ENCODE measurements around the gene CD151. TPM values are rescaled to one million over a fixed set of nuclear protein-coding genes. Genes with fewer than 3 reads are reported as not detected.

The CD151 gene
- polyA plus RNA-seq, 4 donors: 187 to 359 (median 284) TPM

DNA sequence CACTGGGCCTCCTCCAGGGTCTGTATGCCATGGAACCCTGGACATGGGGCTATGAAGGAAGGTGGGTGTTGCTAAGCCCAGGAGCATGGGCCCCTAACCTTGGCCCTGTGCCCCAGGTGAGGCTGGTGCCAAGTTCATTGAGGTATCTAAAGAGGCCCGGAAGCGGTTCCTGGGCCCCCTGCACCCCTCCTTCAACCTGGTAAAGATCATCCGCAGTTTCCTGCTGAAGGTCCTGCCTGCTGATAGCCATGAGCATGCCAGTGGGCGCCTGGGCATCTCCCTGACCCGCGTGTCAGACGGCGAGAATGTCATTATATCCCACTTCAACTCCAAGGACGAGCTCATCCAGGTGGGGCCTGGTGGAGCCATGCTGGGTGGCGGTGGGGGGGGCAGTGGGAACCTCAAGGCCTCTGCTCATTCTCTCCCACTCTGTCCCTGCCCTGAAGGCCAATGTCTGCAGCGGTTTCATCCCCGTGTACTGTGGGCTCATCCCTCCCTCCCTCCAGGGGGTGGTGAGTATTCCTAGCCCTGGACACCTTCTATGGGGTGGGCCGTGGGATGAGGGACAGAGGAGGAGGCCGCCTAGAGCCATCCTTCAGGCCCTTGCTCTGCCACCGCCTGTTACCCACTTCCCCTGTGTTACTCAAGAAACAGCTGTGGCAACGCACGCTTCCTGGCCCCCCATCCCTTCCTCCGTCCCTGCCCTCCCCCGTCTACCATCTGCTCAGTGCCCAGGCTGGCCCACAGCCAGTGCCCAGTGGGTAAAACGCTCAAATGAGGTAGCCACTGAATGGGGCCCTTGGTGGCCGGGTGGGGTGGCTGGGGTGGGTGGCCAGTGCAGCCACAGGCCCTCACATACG is 11.0 kb upstream of the CD151 start:
- DNase-seq (no peak), FAIRE-seq (no peak)
- H3K36me3 ChIP-seq (ENCODE audit: control insufficient read depth in 3 of 3, insufficient read depth in 2 of 3, low read depth in 1 of 3, low read length in 3 of 3): peaks cover 4 to 58% (median 13%) of the 10 kb centered on the region in 3 donors
- peak overlapping the region; percentile 76 to 98 (median 91) for H3K27ac ChIP-seq (ENCODE audit: low read depth in 1 of 3, low read length in 2 of 3)
- H3K4me1 ChIP-seq (ENCODE audit: control insufficient read depth in 3 of 3, insufficient read depth in 2 of 3, low read depth in 1 of 3, low read length in 2 of 3): peaks cover 0 to 52% (median 3%) of the 10 kb centered on the region in 3 donors
- peak overlapping the region in 2 of 3 donors; percentile 37 to 83 for H3K4me3 ChIP-seq (ENCODE audit: low read depth in 1 of 3, low read length in 3 of 3)
- 60 to 73% (median 63%) methylated on average over 22 of the region's 22 CpGs for WGBS, 3 donors
- no peaks in the 10 kb centered on the region for H3K9me3 ChIP-seq (ENCODE audit: control insufficient read depth in 2 of 2, insufficient read depth in 1 of 2, low read depth in 1 of 2, low read length in 1 of 2)
- no peaks in the 10 kb centered on the region for H3K27me3 ChIP-seq (ENCODE audit: control insufficient read depth in 3 of 3, insufficient read depth in 3 of 3, low read length in 3 of 3)

DNA sequence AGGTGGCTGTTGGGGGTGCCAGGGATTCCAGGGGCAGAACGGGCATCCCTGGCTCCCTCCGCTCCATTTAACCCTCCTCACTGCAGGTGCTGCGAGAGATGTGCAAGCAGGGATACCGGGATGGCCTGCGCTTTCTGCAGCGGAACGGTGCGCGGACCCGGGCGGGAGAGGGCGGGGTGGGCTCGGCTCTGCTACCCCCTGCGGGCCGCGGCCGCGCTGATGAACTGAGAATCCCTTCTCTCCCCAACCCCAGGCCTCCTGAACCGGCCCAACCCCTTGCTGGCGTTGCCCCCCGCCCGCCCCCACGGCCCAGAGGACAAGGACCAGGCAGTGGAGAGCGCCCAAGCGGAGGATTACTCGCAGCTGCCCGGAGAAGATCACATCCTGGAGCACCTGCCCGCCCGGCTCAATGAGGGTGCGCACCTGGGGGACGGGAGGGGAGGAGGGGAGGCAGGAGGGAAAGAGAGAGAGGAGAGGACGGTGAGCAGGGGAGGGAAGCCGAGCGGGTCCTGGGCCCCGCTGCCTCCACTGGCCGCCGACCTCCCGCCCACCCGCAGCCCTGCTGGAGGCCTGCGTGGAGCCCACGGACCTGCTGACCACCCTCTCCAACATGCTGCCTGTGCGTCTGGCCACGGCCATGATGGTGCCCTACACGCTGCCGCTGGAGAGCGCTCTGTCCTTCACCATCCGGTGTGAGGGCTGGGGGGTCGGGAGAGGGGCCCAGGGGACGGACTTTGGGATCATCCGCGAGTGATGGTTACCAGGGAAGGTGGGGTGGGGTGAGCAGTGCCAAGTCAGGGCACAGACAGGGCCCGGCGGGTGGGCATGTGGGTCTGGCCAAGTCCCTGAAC is 9.1 kb upstream of the CD151 start:
- DNase-seq: no peak
- WGBS, 3 donors: 88 to 91% (median 89%) methylated on average over 39 to 53 of the region's 53 CpGs
- H3K27ac ChIP-seq (ENCODE audit: low read depth in 1 of 3, low read length in 2 of 3): no peak overlapping the region
- no peak overlapping the region for H3K4me3 ChIP-seq (ENCODE audit: low read depth in 1 of 3, low read length in 3 of 3)
- H3K9me3 ChIP-seq (ENCODE audit: control insufficient read depth in 2 of 2, insufficient read depth in 1 of 2, low read depth in 1 of 2, low read length in 1 of 2): no peaks in the 10 kb centered on the region
- peaks cover 4 to 58% (median 13%) of the 10 kb centered on the region in 3 donors for H3K36me3 ChIP-seq (ENCODE audit: control insufficient read depth in 3 of 3, insufficient read depth in 2 of 3, low read depth in 1 of 3, low read length in 3 of 3)
- H3K27me3 ChIP-seq (ENCODE audit: control insufficient read depth in 3 of 3, insufficient read depth in 3 of 3, low read length in 3 of 3): no peaks in the 10 kb centered on the region
- FAIRE-seq: no peak
- peaks cover 0 to 64% (median 6%) of the 10 kb centered on the region in 3 donors for H3K4me1 ChIP-seq (ENCODE audit: control insufficient read depth in 3 of 3, insufficient read depth in 2 of 3, low read depth in 1 of 3, low read length in 2 of 3)

DNA sequence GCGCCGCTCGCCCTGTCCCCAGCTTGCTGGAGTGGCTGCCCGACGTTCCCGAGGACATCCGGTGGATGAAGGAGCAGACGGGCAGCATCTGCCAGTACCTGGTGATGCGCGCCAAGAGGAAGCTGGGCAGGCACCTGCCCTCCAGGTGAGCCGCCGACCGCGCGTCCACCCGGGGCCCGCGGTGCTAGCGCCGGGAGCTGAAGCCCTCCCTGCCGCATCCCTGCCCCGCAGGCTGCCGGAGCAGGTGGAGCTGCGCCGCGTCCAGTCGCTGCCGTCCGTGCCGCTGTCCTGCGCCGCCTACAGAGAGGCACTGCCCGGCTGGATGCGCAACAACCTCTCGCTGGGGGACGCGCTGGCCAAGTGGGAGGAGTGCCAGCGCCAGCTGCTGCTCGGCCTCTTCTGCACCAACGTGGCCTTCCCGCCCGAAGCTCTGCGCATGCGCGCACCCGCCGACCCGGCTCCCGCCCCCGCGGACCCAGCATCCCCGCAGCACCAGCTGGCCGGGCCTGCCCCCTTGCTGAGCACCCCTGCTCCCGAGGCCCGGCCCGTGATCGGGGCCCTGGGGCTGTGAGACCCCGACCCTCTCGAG is 8.4 kb upstream of the CD151 start:
- H3K9me3 ChIP-seq (ENCODE audit: control insufficient read depth in 2 of 2, insufficient read depth in 1 of 2, low read depth in 1 of 2, low read length in 1 of 2): no peaks in the 10 kb centered on the region
- peaks cover 0 to 5% (median 0%) of the 10 kb centered on the region in 3 donors for H3K27me3 ChIP-seq (ENCODE audit: control insufficient read depth in 3 of 3, insufficient read depth in 3 of 3, low read length in 3 of 3)
- H3K4me3 ChIP-seq (ENCODE audit: low read depth in 1 of 3, low read length in 3 of 3): no peak overlapping the region
- DNase-seq: no peak
- FAIRE-seq: no peak
- 85 to 89% (median 87%) methylated on average over 35 to 59 of the region's 59 CpGs for WGBS, 3 donors
- H3K4me1 ChIP-seq (ENCODE audit: control insufficient read depth in 3 of 3, insufficient read depth in 2 of 3, low read depth in 1 of 3, low read length in 2 of 3): peaks cover 0 to 67% (median 6%) of the 10 kb centered on the region in 3 donors
- no peak overlapping the region for H3K27ac ChIP-seq (ENCODE audit: low read depth in 1 of 3, low read length in 2 of 3)
- peaks cover 4 to 58% (median 13%) of the 10 kb centered on the region in 3 donors for H3K36me3 ChIP-seq (ENCODE audit: control insufficient read depth in 3 of 3, insufficient read depth in 2 of 3, low read depth in 1 of 3, low read length in 3 of 3)

DNA sequence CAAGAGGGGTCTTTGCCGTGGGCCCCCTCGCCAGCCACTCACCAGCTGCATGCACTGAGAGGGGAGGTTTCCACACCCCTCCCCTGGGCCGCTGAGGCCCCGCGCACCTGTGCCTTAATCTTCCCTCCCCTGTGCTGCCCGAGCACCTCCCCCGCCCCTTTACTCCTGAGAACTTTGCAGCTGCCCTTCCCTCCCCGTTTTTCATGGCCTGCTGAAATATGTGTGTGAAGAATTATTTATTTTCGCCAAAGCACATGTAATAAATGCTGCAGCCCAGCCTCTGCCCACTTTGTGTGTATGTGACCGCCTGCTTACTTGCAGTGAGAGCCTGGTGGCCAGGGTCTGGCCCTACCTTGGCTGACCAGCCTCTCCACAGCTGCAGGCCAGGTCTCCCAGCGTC is 7.8 kb upstream of the CD151 start:
- whole genome bisulfite sequencing, 3 donors: 54 to 71% (median 59%) methylated on average over 10 to 11 of the region's 11 CpGs
- H3K36me3 ChIP-seq (ENCODE audit: control insufficient read depth in 3 of 3, insufficient read depth in 2 of 3, low read depth in 1 of 3, low read length in 3 of 3): peaks cover 4 to 58% (median 13%) of the 10 kb centered on the region in 3 donors
- H3K4me3 ChIP-seq (ENCODE audit: low read depth in 1 of 3, low read length in 3 of 3): no peak overlapping the region
- peaks cover 0 to 11% (median 0%) of the 10 kb centered on the region in 3 donors for H3K27me3 ChIP-seq (ENCODE audit: control insufficient read depth in 3 of 3, insufficient read depth in 3 of 3, low read length in 3 of 3)
- no peak overlapping the region for H3K27ac ChIP-seq (ENCODE audit: low read depth in 1 of 3, low read length in 2 of 3)
- peaks cover 5 to 73% (median 6%) of the 10 kb centered on the region in 3 donors for H3K4me1 ChIP-seq (ENCODE audit: control insufficient read depth in 3 of 3, insufficient read depth in 2 of 3, low read depth in 1 of 3, low read length in 2 of 3)
- FAIRE-seq: no peak
- DNase-seq: no peak
- H3K9me3 ChIP-seq (ENCODE audit: control insufficient read depth in 2 of 2, insufficient read depth in 1 of 2, low read depth in 1 of 2, low read length in 1 of 2): no peaks in the 10 kb centered on the region

DNA sequence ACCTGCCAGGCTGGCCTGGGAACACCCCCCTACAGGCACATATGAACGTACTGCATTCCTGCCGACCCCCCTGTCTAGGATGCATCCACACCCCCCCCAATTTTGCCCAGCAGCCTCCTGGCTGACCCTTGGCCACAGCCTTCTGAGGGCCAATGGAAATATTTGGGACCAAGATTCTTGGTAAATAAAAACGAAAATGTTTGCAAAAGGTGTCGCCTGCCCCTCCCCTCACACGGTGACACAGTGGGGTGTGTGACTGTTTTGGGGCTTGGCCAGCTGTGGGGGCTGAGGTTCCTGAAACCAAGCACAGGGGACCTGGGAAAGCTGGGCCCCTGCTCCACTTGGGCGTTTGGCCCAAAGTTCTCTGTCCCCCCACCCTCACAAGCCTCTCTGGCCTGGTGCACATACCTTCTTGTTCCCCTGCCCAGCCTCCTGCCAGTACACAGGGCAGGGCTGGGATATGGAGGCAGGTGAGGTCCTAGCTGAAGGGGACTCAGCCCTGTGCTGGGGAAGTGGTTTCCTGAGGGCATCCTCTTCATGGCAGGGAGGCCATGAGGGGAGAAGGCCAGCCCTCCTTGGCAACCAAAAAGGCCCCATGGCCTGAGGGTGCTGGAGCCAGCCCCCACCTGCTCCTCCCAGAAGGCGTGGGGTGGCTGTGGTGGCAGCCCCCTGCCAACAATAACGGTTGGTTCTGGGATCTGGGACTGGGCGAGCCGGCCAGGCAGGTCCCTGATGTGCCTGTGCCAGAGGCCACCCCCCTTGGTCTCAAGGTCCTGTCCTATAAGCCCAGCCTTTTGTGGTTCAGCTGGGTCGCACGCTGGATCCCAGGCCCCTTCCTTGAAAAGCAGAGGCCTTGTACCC is 7.2 kb upstream of the CD151 start:
- Histone ChIP-seq H3K27me3 (ENCODE audit: control insufficient read depth in 3 of 3, insufficient read depth in 3 of 3, low read length in 3 of 3) (peaks cover 0 to 15% (median 0%) of the 10 kb centered on the region in 3 donors), H3K4me1 (ENCODE audit: control insufficient read depth in 3 of 3, insufficient read depth in 2 of 3, low read depth in 1 of 3, low read length in 2 of 3) (peaks cover 5 to 73% (median 6%) of the 10 kb centered on the region in 3 donors), H3K36me3 (ENCODE audit: control insufficient read depth in 3 of 3, insufficient read depth in 2 of 3, low read depth in 1 of 3, low read length in 3 of 3) (peaks cover 4 to 54% (median 13%) of the 10 kb centered on the region in 3 donors), H3K4me3 (ENCODE audit: low read depth in 1 of 3, low read length in 3 of 3) (no peak overlapping the region), H3K9me3 (ENCODE audit: control insufficient read depth in 2 of 2, insufficient read depth in 1 of 2, low read depth in 1 of 2, low read length in 1 of 2) (no peaks in the 10 kb centered on the region), H3K27ac (ENCODE audit: low read depth in 1 of 3, low read length in 2 of 3) (peak overlapping the region; percentile 16 to 98 (median 68))
- WGBS, 3 donors: 30 to 67% (median 46%) methylated on average over 12 of the region's 12 CpGs
- FAIRE-seq (no peak), DNase-seq (peak; percentile 31 to 57)

DNA sequence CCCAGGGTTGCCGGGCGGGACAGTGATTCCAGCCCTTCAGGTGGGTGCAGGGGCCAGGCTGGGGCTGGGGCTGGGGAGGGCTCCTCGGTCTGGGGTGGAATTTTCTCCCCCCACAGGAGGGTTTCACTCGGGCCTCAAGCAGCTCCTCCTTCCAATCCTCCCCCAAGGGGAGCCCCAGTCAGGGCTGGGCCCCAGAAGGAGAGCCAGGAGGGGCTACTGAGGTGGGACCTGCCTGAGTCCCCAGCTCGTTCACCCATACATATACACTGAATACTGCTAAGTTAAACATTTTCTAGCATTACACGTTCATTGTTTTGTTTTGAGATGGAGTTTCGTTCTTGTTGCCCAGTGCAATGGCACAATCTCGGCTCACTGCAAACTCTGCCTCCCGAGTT is 6.5 kb upstream of the CD151 start:
- peak in 1 of 2 donors; percentile 57 for DNase-seq
- no peak for FAIRE-seq
- Histone ChIP-seq H3K9me3 (ENCODE audit: control insufficient read depth in 2 of 2, insufficient read depth in 1 of 2, low read depth in 1 of 2, low read length in 1 of 2) (no peaks in the 10 kb centered on the region), H3K27me3 (ENCODE audit: control insufficient read depth in 3 of 3, insufficient read depth in 3 of 3, low read length in 3 of 3) (peaks cover 0 to 15% (median 0%) of the 10 kb centered on the region in 3 donors), H3K27ac (ENCODE audit: low read depth in 1 of 3, low read length in 2 of 3) (peak overlapping the region in 2 of 3 donors; percentile 92 to 98), H3K4me3 (ENCODE audit: low read depth in 1 of 3, low read length in 3 of 3) (no peak overlapping the region), H3K36me3 (ENCODE audit: control insufficient read depth in 3 of 3, insufficient read depth in 2 of 3, low read depth in 1 of 3, low read length in 3 of 3) (peaks cover 4 to 48% (median 13%) of the 10 kb centered on the region in 3 donors), H3K4me1 (ENCODE audit: control insufficient read depth in 3 of 3, insufficient read depth in 2 of 3, low read depth in 1 of 3, low read length in 2 of 3) (peaks cover 6 to 74% (median 9%) of the 10 kb centered on the region in 3 donors)
- WGBS, 3 donors: 25 to 57% (median 36%) methylated on average over 9 of the region's 9 CpGs

DNA sequence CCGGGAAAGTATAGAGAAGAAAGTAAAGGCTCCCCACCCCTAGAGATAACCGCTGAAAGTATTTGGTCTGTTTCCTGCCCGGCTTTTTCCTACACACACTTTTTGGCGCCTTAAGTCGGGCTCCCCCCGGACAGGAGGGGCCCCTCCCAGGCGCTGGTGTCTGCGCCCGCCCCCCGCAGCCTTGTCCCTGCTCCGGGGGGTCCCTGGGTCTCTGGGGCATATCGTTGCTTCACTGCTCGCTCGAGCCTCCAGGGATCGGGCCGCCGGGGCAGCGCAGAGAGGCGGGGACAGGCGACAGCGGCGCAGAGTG is 6.0 kb upstream of the CD151 start:
- no peak for FAIRE-seq
- 0 to 1% (median 0%) methylated on average over 14 to 22 of the region's 22 CpGs for WGBS, 3 donors
- Histone ChIP-seq H3K36me3 (ENCODE audit: control insufficient read depth in 3 of 3, insufficient read depth in 2 of 3, low read depth in 1 of 3, low read length in 3 of 3) (peaks cover 4 to 42% (median 13%) of the 10 kb centered on the region in 3 donors), H3K9me3 (ENCODE audit: control insufficient read depth in 2 of 2, insufficient read depth in 1 of 2, low read depth in 1 of 2, low read length in 1 of 2) (no peaks in the 10 kb centered on the region), H3K27ac (ENCODE audit: low read depth in 1 of 3, low read length in 2 of 3) (peak overlapping the region; percentile 91 to 98 (median 92)), H3K27me3 (ENCODE audit: control insufficient read depth in 3 of 3, insufficient read depth in 3 of 3, low read length in 3 of 3) (peaks cover 0 to 15% (median 0%) of the 10 kb centered on the region in 3 donors), H3K4me1 (ENCODE audit: control insufficient read depth in 3 of 3, insufficient read depth in 2 of 3, low read depth in 1 of 3, low read length in 2 of 3) (peaks cover 6 to 75% (median 9%) of the 10 kb centered on the region in 3 donors), H3K4me3 (ENCODE audit: low read depth in 1 of 3, low read length in 3 of 3) (peak overlapping the region; percentile 53 to 75 (median 64))
- no peak for DNase-seq
